ENCODE data around the gene USP25. TPM values are rescaled to one million over a fixed set of nuclear protein-coding genes. Genes with fewer than 3 reads are reported as not detected.

The USP25 gene
- total RNA-seq, 1 experiment from 2014 or later: 33.6 TPM

DNA sequence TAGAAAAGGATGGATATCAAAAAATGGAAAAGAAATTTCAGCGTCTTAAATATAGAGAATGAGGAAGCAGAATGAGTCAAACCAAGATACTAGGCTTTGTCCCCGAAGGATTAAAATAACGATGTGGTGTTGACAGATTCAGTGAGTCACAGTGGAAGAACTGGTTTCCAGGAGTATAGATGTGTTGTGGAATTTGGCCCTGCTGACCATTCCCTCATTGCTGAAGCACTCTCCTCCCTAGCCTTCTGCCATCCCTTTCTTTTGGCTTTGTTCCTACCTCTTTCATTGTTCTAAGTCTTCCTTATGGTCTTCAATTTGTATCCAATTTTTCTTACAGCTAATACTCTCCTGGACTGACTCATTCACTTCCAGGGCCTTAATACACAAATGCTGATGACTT lies 23.1 kb upstream of the USP25 start:
- H3K27me3 ChIP-seq (ENCODE audit: insufficient read depth, low read length): no peaks in the 10 kb centered on the region
- POLR2A ChIA-PET: no interaction called here
- CTCF ChIA-PET: no interaction called here
- no peaks in the 10 kb centered on the region for H3K9me3 ChIP-seq (ENCODE audit: control insufficient read depth in 1 of 2, insufficient read depth in 1 of 2, low read depth in 1 of 2, low read length in 2 of 2)
- peaks cover 8 to 18% of the 10 kb centered on the region in 2 experiments for H3K4me1 ChIP-seq (ENCODE audit: control insufficient read depth in 1 of 2, insufficient read depth in 2 of 2, low read length in 2 of 2)
- no peaks in the 10 kb centered on the region for H4K20me1 ChIP-seq (ENCODE audit: insufficient read depth)
- peak overlapping the region; percentile 4 for H2AFZ ChIP-seq (ENCODE audit: low read depth, low read length, poor library complexity, severe bottlenecking)
- no peaks in the 10 kb centered on the region for H3K79me2 ChIP-seq (ENCODE audit: insufficient read depth, low read length)
- no TSS peak for BruUV-seq (replicated peaks)
- peak; percentile 95 for ATAC-seq
- TF ChIP-seq FOSL1 (IDR thresholded peaks at IDR 0.05; ENCODE audit: low read depth): peak; percentile 79
- TF ChIP-seq CEBPB (IDR thresholded peaks at IDR 0.05; ENCODE audit: low read depth): peak; percentile 39; the same call in 1 of the 2 replicates
- TF ChIP-seq ZNF274 (IDR thresholded peaks at IDR 0.05; ENCODE audit: low read depth, low read length): no peak
- 0 out of 2 replicates have a peak, but pooled peaks have one; percentile 44 for TF ChIP-seq SRF (IDR thresholded peaks at IDR 0.05; ENCODE audit: low read depth)
- no peak for TF ChIP-seq RAD21 (IDR thresholded peaks at IDR 0.05; ENCODE audit: low read depth)
- TF ChIP-seq, protein P1, sequence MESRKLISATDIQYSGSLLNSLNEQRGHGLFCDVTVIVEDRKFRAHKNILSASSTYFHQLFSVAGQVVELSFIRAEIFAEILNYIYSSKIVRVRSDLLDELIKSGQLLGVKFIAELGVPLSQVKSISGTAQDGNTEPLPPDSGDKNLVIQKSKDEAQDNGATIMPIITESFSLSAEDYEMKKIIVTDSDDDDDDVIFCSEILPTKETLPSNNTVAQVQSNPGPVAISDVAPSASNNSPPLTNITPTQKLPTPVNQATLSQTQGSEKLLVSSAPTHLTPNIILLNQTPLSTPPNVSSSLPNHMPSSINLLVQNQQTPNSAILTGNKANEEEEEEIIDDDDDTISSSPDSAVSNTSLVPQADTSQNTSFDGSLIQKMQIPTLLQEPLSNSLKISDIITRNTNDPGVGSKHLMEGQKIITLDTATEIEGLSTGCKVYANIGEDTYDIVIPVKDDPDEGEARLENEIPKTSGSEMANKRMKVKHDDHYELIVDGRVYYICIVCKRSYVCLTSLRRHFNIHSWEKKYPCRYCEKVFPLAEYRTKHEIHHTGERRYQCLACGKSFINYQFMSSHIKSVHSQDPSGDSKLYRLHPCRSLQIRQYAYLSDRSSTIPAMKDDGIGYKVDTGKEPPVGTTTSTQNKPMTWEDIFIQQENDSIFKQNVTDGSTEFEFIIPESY (IDR thresholded peaks at IDR 0.05; ENCODE audit: extremely low read depth, insufficient replicate concordance, low read length): no peak
- TF ChIP-seq CBX3 (IDR thresholded peaks at IDR 0.05; ENCODE audit: low read depth): peak; percentile 76
- TF ChIP-seq JUND (IDR thresholded peaks at IDR 0.05): peak; percentile 80
- TF ChIP-seq SIN3A (IDR thresholded peaks at IDR 0.05; ENCODE audit: low read depth): peak; percentile 50; the same call in 1 of the 2 replicates
- TF ChIP-seq SP1 (IDR thresholded peaks at IDR 0.05; ENCODE audit: low read depth): peak; percentile 86
- TF ChIP-seq, protein P2, sequence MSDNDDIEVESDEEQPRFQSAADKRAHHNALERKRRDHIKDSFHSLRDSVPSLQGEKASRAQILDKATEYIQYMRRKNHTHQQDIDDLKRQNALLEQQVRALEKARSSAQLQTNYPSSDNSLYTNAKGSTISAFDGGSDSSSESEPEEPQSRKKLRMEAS (IDR thresholded peaks at IDR 0.05): peak; percentile 29; the same call in 1 of the 2 replicates
- no peak for TF ChIP-seq EGR1 (IDR thresholded peaks at IDR 0.05; ENCODE audit: low read depth)
- no peak for TF ChIP-seq YY1 (IDR thresholded peaks at IDR 0.05; ENCODE audit: extremely low read depth, insufficient replicate concordance, low read depth, low read length)
- no peak for TF ChIP-seq POLR2AphosphoS5 (IDR thresholded peaks at IDR 0.05; ENCODE audit: low read depth, low read length)
- 0 out of 2 replicates have a peak, but pooled peaks have one; percentile 17 for TF ChIP-seq ELF1 (IDR thresholded peaks at IDR 0.05; ENCODE audit: borderline replicate concordance, low read depth)
- peak overlapping the region; percentile 55 for H3K4me2 ChIP-seq (ENCODE audit: low read length)
- DNase-seq (ENCODE audit: low read depth, low spot score): peak; percentile 81
- peak overlapping the region in 1 of 2 experiments; percentile 13; a peak in 1 of 4 replicates for H3K4me3 ChIP-seq (replicated peaks in 1 of 2; ENCODE audit: low read depth in 1 of 2, low read length in 2 of 2)
- H3K9ac ChIP-seq (ENCODE audit: low read length): no peak overlapping the region
- intact Hi-C loops (cut with micrococcal nuclease): no loop called here
- RAD21 ChIA-PET (ENCODE audit: low non-redundant PET in 1 of 2, low total read pairs in 2 of 2, uncharacterized antibody in 2 of 2, unreplicated experiment in 2 of 2): no interaction called here
- H3K27ac ChIP-seq (ENCODE audit: low read depth, low read length): peak overlapping the region; percentile 27; the same call in 1 of the 2 replicates
- H3K9me2 ChIP-seq (ENCODE audit: insufficient read depth): no peaks in the 10 kb centered on the region
- no peaks in the 10 kb centered on the region for H3K36me3 ChIP-seq (ENCODE audit: control insufficient read depth in 1 of 2, insufficient read depth in 2 of 2, low read length in 2 of 2)
